Stimulated activated CD8-positive, alpha-beta memory T cell treated with anti-CD3 and anti-CD28 coated beads, Interleukin-15, amount 100 ng/mL, for 1 hour (primary cell): ENCODE data around the gene LRBA.
"Not testable (repeated sequence)": the region's sequence is repeated elsewhere in the genome, so short reads cannot be mapped to it uniquely, and the experiment has no call there.

ENCODE experiments used
- DNase-seq: peaks from one replicate; pipeline ENCODE4 v3.0.0-alpha.2; 2020; ENCODE audit warnings: low read depth

LRBA gene

DNA sequence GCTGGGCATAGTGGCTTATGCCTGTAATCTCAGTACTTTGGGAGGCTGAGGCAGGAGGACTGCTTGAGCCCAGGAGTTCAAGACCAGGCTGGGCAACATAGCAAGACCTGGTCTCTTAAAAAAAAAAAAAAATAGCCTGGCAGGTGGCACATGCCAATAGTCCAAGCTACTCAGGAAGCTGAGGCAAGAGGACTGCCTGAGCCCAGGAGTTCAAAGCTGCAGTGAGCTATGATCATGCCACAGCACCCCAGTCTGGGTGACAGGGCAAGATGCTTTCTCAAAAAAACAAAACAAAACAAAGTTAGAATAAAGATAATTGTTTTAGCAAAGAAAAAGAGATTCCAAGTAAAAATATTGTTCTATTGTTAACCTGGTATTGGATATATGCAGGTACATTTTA is 75.0 kb downstream of the LRBA start:
- DNase-seq, result no peak

DNA sequence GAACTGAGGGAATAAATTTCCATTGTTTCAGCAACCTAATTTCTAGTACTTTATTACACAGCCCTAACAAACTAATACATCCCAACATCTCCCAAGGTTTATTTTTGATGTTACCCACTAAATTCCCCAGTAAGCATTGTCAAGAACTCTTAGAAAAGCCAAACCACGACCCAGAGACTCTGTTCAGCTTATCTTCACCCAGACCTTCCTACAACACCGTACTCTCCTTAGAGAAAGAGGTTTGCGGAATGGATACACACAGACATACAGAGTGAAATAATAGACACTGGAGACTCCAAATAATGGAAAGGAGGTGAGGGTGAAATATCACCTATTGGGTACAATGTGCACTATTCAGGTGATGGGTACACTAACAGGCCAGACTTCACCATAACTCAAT is 75.6 kb downstream of the LRBA start:
- no peak for DNase-seq

DNA sequence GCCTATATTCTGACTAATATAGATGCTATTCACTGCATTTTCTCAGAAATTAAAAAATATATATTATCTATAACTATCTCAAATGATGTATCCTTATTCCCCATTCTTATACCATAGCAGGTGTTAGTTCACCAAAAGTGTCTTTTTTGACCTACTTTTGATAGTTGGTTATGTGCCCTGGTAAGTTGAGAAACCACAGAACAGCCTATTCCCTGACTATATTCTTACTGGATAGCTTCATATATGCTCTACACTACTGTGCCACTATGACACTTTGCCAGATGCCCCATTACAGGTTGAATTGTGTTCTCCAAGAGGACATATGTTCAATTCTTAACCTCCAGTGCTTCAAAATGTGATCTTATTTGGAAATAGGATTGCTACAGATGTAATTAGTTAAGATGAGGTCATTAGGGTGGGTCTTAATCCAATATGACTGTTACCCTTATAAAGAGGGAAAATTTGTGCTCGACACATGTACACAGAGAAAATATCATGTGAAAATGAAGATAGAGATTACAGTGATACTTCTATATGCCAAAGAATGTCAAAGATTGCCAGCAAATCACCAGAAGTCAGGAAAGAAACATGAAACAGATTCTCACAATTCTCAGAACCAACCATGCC is 76.1 kb downstream of the LRBA start:
- DNase-seq, result no peak

DNA sequence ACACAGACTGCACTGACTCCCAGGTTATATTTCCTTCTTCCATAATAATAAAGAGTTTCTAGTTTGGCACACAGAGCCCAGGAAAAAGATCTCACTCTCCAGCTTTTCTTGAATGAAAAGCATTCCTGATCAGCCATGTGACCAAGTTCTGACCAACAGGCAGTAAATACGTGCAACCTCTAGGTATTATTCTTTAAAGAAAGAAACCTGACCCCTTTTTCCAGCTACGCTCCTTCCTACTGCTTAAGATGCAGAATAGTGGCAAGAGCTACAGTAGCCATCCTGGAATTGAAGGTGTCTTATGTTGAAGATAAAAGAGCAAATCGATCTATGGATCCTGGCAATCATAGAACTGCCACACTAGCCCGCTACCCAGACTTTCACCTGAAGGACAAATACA is 76.7 kb downstream of the LRBA start:
- no peak for DNase-seq

DNA sequence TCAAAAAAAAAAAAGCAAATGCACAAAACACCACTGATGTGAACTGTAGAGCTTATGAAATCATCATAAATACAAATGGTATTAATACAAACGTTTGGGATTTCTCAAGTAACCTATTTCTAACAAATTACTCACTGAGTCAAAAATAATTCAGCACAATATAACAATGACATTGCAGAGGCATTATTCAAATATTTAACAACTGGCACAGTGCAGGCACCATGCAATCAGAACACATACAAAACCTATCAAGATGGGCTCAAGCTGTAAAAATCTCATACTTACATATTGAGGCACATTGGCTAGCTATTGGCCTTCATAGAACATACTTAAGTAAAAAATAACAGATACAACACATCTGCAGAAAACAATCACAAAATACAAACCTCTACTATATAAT is 81.1 kb downstream of the LRBA start:
- DNase-seq, result no peak

DNA sequence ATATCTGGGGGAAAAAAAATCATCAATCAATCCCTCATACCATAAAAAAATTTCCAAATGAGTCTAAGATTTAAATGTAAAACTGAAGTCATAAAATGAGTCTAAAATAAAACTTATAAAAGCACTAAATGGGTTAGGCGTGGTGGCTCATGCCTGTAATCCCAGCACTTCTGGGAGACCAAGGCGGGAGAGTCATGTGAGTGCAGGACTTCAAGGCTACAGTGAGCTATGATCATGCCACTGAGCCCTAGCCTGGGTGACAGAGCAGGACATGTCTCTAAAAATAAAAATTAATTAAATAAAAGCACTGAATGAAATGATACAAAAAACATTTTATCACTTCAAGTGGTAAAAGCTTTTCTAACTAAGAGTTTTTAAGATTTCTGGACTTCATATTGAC is 83.3 kb downstream of the LRBA start:
- DNase-seq, result no peak

DNA sequence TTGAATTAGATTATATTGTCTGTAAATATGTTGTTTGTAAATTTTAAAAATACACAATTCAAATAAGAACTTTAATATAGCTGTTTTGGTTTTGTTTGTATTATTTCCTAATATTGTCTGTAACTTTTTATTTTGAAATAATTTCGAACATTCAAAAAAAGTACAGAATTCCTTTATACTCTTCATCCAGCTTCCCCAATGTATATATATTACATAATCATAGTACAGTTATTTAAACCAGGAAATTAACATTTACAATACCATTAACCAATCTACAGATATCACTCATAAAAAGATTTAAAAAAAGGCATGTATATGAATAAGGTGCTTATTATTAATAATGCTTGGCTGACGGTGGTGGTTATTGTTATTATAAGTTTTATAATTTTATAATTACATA is 84.1 kb downstream of the LRBA start:
- DNase-seq, result no peak

DNA sequence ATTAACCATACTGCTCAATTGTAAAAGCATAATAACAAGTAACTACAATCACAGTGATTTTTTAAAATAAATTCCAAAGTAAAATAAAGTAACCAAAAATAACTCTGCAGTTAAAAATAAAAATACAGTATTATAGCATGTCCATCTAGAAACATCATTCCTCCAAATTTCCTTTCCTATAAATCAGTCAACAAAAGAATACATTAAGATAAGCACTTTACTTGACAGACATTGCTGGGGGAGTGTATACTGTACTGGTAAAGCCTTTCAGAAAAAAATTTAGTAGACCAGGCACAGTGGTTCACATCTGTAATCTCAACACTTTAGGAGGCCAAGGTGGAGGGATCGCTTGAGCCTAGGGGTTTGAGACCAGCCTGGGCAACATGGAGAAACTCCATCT is 91.1 kb downstream of the LRBA start:
- no peak for DNase-seq

DNA sequence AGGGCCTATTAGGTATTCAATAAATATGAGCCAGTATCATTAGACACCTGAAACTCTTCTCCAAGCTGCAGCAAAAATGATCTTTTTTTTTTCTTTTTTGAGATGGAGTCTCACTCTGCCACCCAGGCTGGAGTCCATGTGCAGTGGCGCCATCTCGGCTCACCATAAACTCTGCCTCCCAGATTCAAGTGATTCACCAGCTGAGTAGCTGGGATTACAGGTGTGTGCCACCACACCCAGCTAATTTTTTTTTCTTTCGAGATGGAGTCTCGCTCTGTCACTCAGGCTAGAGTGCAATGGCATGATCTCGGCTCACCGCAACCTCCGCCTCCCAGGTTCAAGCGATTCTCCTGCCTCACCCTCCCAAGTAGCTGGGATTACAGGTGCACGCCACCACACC is 93.6 kb downstream of the LRBA start:
- DNase-seq, result not testable (repeated sequence)

DNA sequence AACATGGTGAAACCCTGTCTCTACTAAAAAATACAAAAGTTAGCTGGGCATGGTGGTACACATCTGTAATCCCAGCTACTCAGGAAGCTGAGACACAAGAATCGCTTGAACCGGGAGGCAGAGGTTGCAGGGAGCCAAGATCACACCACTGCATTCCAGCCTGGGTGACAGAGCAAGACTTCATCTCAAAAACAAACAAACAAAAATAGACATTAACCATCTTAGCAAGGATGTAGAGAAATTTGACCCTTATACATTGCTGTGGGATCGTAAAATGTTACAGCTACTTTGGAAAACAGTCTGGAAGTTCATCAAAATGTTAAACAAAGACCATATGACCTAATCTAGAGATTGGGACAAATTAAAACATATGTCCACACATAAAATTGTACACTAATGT is 96.5 kb downstream of the LRBA start:
- not testable (repeated sequence) for DNase-seq

DNA sequence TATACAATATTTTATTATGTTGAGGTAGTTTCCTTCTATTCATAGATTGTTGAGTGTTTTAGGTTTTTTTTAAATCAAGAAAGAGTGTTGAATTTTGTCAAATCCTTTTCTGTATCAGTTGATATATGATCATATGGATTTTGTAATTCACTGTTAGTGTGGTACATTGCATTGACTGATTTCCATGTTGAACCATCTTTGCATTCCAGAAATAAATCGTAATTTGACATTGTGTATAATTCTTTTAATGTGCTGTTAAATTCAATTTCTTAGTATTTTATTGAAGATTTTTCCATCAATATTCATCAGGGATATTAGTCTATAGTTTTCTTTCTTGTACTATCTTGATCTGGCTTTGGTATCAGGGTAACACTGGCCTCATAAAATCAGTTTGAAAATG is 103.8 kb downstream of the LRBA start:
- no peak for DNase-seq

DNA sequence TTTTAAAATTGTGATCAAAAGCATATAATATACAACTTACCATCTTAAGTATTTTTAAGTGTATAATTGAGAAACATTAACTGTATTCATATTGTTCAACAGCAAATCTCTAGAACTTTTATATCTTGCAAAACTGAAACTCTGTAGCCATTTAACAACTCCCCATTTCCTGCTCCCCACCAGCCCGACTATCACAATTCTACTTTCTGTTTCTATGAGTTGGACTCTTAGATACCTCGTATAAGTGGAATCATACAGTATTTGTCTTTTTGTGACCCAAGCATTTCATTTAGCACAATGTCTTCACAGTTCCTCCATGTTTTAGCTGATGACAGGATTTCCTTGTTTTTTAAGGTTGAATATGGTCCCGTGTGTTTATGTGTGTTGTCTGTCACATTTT is 106.0 kb downstream of the LRBA start:
- DNase-seq, result no peak

DNA sequence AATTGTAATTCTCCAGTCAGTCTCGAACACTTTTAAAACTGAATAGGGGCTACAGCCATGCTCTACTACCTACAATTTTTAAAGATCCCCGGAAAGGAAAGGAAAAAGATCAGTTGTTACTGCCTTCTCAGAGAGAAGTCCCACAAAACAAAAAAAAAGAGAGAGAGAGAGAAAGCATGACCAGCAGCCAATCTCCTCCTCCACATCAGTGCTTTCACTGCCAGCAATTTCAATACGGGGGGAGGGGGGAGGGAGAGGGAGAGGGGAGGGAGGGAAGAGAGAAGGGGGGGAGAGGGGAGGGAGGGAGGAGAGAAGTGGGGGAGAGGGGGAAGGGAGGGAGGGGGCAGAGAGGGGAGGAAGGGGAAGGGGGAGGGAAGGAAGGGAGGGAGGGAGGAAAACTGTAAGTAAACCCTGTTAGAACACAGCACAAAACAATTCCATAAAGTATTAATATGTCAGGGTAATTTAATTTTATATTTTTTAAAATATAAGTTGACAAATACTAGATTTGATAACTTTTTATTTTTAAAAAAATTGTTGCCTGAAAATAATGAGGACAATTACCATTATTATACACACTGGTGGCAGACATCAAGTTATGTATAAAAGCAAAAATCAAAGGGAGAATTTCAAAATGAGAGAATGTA is 108.0 kb downstream of the LRBA start:
- DNase-seq, result no peak

DNA sequence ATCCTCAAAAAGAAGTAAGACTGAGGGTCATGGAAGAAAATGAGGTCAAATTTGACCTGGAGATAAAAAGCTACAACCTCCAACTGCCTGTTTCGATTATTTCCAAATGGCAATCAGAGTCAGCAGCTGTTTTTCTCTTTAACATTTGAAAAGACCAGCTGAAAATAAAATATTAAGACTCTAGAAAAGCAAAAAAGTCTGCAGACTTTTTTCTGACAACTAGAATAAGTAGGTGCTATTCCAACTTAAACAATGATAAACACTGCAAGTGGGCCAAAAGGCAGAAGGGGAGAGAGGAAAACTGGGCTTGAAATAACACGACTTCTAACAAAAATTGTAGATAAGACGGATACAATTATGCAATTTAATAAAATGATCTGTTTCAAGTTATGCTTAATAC is 110.4 kb downstream of the LRBA start:
- DNase-seq, result no peak

DNA sequence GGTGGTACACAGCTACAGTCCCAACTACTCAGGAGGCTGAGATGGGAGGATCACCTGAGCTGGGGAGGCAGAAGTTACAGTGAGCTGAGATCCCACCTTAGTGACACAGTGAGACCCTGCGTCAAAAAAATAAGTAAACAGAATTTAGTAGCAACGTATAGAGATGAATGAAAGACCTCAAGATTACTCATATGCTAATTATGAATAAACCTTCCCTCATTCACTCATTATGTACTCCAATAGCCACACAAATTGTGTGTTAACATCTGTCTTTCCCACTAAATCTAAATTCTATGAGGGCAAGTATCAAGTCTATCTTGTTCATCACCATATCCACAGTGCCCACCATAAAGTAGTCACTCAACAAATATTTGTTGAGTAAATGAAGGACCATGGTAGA is 111.5 kb downstream of the LRBA start:
- DNase-seq, result no peak

DNA sequence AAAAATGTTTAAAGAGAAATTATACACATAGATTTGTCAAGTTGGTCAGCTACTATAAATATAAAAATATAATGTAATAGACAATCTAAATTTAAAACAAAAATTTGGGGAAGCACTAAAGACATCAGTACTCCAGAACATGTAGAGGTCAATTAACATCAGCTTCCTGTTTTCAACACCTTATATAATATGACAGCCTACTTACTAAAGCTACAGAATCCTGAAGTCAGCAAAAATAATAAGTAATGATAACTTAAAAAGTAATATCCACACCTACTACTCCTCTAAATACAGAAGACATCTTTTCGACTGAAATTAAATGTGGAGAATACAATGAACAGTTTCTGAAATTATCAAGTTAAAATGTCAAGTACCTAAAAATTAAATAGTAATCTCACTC is 118.6 kb downstream of the LRBA start:
- DNase-seq, result no peak

DNA sequence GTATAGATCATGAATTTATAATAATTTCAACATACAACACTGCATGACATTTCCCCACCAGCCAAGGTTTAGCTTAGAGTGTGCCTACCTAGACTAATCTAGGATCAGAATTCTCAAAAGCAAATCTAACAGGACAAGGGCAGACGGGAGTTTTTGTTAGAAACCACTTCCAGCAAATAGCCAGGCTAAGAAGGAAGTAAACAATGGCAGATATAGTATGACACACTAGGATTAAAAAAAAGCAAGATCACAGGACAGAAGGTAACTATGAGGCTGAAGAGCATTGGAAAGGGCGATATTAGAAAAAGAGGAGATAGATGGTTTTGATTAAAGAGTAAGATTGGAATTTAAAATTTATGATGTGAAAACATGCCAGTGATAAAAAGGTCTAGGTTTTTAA is 124.8 kb downstream of the LRBA start:
- no peak for DNase-seq

DNA sequence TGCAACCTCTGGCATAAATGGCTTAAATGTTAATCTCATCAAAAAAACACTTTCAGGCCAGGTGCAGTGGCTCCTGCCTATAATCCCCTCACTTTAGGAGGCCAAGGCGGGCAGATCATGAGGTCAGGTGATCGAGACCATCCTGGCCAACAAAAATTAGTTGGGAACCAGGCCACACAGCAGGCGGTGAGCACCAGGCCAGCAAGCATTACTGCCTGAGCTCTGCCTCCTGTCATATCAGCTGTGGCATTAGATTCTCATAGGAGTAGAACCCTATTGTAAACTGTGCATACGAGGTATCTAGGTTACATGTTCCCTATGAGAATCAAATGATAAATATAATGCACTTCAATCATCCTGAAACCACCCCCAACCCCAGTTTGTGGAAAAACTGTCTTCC is 125.8 kb downstream of the LRBA start:
- no peak for DNase-seq

DNA sequence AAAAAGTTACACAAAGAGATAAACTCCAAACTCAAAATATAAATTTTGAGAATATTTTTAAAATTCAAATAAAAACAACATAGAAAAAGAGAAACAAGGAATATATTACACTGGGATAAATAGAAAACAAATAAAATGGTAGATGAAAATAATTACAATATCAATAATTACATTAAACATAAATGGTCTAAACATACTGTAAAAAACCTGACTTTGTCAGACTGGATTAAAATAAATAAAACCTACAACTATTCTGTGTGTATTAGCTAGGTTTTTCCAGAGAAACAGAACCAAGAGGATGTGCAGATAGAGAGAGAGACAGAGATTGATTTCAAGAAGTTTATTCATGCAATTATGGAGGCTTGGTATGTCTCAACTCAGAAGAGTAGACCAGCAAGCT is 126.5 kb downstream of the LRBA start:
- no peak for DNase-seq

DNA sequence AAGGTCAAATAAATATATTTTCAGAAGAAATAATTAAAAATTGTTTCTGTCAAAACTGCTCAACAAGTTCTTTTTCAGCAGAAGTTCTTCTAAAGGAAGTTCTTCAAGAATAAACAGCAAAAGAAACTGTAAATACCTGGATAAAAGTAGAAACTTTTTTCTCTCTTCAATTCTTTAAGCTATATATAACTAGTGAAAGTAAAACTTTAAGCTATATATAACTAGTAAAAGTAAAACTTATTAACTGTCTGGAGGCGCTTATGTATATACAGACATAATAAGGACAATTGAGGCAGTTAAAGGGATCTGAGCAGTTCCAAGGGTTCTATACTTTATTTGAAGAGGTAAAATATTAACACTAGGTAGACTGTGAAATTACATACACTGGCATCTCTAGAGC is 126.9 kb downstream of the LRBA start:
- no peak for DNase-seq

DNA sequence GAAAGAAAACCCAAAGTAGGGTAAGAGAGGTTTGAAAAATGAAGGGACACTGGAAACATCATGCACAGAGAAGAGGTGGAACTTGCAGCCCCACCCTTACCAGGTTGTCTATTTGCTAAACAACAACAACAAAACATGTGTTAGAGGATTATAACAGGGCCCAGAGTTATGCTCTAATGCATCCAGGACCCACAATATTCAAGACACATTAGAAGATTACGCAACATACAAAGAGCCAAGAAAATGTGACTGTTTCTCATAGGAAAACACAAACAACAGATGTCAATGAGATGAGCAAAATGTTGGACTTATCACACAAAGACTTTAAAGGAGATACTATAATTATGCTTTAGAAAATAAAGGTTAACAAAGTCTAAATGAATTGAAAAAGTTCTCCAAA is 128.5 kb downstream of the LRBA start:
- no peak for DNase-seq

DNA sequence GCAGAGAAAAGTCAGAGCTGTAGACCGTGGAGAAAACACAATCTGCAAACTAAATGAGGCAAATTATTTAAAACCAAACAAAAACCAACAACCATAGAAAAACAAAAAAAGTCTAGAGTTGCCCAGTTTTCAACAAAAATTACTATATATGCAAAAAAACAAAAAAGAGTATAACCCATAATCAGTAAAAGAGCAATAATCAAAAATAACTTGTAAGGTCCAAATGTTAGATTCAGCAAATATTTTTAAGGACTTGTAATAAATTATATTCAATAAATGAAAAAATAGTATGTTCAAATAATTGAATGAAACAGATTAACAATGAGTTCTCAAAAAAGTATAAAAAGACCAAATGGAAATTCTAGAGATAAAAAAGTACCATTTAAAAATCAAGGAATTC is 130.5 kb downstream of the LRBA start:
- no peak for DNase-seq

DNA sequence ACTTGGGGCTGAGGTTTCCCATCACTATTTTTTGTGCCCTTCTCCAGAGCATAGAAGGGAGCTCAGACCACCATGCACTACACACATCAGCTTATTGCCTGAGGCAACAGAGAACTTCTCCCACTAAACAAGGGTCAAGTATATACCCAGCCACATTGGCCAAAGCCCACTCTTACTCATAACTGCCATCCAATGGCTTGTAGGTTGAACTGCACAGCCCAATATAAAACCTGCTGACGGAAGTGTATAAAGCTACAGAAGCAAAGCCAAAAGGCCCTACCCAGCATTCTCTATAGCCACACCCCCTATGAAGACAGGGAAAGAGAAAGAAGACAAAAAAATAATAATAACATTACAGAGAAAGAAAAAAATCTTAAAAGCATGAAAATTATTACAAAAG is 139.7 kb downstream of the LRBA start:
- no peak for DNase-seq
